HG03108 (cell line): ENCODE measurements around the gene DLG2.

Experiments
- ATAC-seq: cut with Tn5 transposase; IDR thresholded peaks from one replicate; pipeline ENCODE4 v1.9.1; 2021; ENCODE audit warnings: moderate library complexity; ENCODE audit not compliant: unreplicated experiment

The DLG2 gene

DNA sequence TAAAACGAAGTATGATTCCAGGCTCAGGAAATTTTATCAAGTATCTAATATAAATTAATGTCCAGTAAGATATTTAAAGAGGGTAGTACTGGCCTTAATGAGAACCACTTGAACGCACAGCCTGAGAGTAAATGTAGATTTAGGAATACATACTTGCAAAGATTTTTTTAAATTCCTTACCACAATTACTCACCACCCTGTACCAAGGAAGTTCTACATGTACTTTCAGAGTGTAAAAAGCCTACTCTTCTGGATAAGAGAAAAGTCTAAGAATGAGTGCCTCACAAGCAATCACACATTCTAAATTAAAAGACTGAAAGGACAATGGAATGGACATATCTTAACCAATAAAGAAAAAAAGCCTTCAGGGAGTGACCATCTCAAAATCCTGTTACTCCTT lies 697.4 kb downstream of the DLG2 start:
- ATAC-seq = no peak

DNA sequence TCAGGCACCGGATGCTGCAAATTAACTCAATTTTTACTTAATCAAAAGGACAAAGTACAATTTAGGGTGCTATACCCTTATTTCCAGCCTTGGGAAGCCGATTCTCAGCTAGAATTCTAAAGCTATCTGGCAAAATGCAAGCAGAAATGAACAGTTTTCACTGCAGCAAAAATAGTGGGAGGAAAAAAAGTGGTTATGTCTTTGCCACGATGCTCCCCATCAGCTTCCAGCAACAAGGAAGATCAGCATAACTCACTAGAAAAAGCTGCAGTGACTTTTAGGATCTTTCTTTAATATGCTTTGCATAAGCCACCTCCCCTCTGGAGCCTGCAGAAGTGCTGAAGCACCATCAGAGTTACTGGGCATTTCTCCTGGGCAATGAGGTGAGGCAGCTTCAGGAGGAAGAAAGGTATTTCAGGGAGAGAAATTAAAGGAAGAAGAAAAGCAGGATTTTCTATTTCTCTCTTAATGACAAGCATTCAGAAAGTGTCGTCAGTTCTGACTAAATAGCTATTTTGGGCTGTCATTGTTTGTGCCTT lies 702.9 kb downstream of the DLG2 start:
- no peak for ATAC-seq

DNA sequence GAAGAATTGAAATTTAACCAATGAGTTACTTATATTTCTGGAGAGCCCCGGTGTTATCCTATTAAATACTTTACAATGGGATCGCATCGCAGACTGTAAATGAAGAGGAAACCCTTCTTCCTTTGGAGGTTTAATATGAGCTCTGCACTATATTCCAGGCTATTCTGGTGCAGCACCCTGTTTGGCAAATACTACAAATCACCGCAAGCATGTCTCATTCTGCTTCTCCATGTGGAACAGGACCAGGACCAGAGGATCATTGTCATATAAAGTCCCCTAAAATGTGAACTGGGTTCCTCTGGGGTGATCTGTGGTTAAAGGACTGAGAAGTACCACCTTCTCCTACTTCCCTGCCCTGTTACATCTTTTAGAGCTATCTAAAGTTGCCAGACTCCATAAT lies 703.7 kb downstream of the DLG2 start:
- no peak for ATAC-seq

DNA sequence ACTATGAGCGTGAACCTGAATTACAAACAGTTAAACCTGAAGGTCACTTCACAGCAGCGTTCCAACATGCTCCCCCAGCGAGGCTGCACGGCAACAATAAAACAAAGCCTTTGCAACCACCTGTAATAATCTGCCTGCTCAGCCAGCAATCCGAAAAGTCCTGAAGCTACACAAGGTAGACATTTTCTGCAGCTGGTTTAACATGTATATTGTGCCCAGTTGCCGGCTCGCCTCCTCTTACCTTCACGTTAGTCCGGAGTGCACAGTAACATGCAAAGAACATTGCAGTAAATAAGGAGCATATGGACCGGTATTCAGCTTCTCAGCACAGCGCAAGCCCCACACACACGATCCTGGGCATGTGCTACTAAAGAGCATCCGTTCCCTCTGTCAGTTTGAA lies 704.3 kb downstream of the DLG2 start:
- ATAC-seq = no peak

DNA sequence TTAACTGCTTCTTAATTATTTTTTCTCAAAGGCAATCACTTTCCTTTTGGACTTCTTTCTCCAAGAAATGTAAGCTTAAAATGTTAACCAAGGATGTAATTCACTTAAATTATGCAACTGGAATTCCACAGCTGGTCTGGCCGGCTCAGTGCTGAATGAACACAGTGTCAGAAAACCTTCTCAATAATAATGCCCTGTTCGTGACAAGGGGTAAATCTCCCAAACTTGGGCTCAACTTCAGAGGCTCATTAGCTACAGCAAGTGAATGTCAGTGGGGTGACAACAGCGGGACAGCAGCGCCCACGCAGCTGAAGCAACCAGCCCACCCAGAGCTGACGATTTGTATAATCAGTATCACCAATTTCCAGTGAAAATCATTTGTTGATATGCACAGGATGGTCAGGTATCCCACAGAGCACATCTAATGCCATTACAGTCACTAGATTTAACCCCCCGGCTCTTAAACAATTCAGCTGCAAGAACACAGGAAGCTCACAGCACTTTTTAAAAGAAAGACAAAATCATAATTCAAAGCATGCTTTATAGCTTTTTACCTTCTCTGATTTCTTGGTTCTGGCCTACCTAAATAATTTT lies 704.8 kb downstream of the DLG2 start:
- ATAC-seq = no peak

DNA sequence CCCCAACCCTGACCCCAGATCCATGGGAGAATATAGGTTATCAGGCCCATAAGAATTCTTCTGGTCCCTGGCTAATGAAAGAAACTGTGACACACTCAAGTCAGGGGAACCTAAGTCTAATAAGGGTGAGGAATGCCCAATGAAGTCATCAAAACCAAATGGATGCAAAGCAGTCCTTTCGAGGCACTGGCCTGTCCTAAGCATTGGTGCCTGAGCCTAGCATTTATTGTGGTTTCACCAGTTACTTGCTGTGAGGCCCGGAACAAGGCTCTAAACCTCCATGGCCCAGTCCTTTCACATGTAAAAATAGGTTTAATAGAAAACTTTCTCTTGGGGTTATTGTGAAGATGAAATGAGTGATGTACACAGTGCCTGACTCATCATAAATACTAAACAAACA lies 712.6 kb downstream of the DLG2 start:
- no peak for ATAC-seq

DNA sequence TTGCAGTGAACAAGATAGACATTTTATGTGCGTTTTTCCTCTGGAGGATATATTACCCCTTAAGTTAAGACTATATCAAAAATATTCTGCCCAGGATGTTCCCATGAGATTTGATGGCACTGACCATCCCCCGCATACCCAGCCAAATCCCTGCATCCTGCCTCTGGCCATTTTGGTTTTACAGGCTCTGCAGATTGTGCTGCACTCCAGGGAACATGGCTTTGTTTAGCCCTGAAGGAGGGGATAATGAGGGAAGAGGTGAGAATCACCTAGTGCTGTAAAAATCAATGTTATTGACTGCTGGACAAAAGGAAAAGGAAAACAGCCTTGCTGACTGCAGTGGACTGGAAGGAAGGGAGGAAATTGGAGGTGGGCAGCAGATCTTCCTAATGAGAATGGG lies 717.4 kb downstream of the DLG2 start:
- ATAC-seq = no peak

DNA sequence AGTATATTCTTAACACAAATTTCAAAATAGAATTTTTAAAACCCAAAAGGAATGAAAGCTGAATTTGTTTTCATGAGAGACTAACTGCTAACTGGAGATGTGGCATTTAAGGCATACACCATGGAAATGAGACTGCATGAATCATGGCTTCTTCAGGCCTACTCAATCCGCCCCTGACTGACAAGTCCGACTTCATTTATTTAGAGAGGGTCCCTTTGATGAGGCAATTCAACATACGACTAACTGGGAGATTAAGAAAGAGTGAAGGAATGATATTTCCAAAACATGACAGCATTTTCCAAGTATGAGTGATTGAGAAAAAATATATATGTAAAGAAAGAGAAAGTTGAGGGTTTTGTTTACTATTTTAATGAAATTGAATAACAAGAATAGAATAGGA lies 720.1 kb downstream of the DLG2 start:
- no peak for ATAC-seq

DNA sequence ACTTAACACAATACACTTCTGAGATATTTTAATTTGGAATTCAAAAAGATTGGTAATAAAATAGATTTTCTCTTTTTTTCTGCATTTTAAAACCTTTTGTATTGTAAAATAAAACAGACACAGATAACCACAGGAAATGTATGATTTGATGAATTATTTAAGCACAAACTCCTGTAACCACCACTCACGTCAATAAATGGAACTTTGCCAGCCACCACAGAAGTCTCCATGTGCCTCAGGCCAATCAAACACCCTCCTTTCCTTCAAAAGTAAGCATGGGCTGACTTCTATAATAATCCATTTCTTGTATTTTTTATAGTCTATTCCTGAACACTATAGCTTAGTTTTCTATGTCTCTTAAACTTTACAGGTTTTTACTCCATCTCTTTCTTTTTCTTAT lies 721.7 kb downstream of the DLG2 start:
- no peak for ATAC-seq

DNA sequence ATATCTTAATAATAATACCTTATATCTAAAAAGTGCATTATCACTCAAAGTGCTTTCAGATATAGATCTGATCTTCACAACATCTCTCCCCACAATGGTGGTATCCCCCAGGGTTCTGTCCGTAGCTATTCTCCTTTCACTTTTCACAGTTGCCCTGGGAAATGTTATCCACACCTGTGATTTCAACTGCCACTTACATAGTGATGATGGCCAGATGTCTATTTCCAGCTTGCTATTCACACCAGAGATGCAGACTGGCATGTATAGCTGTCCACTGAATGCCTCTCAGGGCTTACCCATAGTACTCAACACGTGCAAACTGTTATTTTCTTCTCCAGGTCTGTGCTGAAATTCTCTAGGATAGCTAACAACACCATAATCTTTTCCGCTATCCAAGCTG lies 724.7 kb downstream of the DLG2 start:
- ATAC-seq = no peak

DNA sequence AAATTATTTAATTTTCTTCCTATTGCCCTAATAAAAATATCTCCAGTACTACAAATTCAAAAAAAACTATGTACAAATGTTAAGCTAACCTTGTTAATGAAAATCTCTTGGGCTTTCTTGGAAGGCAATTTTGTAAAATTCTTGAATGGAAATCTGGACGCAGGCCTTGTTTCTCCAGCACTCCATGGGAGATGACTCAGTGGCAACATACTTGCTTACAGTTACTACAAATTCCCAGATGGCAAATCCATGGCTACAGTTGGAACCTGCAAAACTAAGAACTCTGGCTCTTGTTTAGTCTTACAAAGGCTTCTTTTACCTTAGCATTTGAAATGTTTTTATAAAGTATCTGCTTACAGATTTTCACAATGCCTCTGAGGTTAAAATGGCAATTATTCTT lies 725.2 kb downstream of the DLG2 start:
- ATAC-seq = no peak

DNA sequence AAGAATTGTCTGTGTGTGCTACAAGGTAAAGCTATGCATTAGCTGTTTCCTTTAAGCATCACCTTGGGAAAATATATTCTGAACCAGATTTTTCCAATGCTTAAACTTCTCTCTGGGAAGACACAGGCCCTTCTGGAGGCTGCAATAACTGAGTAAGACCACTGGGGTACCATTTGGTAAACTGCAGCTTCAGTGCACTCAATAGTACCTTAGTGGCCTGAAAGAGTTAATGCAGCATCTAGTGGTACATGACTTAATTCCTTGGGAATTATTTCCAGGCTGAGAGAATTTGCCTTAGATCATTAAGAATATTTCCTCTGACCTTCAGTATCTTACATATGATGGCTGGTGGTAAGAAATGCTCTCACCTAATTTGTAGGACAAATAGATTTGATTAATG lies 727.4 kb downstream of the DLG2 start:
- no peak for ATAC-seq

DNA sequence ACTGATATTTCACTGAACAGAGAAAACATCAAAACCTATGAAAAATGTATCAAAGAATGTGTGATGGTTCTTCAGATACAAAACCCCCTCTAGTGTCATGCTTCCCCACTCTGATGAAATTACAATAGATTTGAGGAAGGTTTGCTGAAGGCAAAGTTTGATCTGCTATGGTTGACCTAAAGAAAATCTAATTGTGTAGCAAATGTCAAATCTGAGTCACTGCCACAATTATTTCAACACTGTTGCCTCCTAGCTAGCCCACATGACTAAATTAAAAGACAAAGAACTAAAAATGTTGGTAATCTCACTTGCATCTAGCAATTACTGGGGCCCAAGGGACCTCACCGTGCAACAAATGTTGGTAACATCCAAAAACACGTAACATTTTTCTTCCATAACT lies 728.0 kb downstream of the DLG2 start:
- no peak for ATAC-seq

DNA sequence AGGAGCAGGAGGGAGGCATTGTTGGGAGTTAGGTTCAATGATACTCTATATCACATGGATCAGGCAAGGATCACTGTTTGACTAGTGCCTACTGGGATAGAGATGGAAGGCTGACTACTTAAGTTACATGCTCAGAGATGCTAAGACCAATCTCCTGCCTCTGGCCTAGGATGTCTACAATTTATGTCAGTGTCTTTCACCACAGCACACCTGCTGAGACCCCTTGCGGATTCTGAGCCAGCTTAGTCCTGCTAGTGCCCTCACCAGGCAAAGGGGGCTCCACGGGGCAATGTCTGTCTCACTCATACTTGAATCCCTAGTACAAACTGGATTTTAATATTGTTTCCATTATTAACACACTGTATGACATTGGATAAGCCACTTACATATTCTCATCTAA lies 732.5 kb downstream of the DLG2 start:
- no peak for ATAC-seq

DNA sequence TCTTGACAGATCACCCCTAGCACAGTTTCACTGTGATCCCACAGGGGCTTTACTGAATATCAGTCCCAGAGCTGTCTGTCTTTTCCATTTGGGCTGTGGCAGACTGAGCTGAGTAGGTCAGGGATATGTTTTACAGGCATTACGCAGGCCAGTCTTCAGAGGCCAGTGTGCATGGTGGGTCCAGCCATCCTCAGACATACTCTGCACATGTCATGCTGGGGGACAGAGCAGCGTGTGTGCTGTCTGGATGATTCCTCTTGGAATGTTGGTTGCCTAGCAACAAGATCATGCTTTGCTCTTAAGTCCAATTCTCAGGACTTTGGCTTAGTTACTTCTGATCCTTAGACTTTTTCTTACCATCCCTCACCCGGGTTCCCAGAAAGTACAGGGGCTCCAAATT lies 736.5 kb downstream of the DLG2 start:
- ATAC-seq = no peak

DNA sequence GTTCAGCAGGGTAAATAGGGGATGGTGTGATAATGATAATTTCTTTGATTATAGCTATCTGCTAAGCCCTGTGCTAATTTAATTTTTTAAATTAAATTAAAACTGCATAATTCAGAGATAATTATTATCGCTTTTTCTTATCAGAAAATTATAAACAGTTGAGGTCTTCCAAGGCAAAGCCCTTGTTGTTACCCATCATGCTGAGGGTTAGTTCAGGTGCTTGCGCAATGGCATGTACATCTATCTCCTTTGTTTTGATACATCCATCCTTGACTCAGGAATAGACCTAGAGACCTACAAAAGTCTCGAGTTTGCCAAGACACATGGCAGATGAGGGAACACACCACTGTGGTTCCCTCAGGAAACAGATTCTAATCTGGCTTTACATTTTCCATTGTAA lies 737.6 kb downstream of the DLG2 start:
- ATAC-seq = no peak

DNA sequence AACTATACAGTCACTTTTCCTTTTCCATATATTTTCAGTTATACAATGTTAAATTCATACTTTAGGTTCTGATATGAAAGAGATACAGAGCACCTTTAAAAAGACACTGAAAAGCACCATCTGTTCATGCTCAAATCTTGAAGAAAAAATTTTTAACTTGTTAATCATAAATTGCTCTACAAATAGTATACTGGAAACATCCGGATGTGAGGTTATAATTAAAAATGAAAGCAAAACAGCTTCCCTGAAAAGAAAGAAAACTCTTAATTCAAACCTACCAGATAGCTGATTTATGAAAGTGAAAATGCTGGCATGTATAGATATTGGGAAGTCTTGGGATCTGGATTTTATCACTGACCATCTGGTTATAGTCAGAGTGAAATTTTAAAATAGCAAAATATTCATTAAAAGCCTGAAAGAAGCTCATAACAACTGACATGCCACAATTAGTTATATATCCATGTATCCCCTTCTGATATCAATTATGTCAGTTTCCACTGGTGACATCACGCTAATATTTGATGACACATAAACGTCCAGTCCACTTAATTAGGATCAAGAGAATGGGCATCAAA lies 740.0 kb downstream of the DLG2 start:
- ATAC-seq = no peak

DNA sequence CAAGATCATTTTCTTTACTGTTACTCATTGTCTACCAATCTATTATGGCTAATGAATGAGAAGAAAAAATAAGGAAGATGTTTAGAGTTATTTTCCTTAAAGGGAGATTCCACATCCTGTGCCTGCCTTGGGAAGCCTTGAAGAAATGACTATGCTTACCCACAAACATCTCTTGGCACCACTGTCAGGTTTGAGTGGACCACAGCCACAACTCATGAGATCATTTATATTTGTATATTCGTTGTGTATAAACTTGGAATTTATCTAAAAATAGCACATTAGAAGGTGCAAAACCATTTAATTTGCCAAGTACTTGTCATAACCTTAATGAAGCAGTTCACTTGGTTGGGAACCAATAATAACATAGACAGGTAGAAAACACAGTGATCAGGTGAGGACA lies 740.8 kb downstream of the DLG2 start:
- no peak for ATAC-seq

DNA sequence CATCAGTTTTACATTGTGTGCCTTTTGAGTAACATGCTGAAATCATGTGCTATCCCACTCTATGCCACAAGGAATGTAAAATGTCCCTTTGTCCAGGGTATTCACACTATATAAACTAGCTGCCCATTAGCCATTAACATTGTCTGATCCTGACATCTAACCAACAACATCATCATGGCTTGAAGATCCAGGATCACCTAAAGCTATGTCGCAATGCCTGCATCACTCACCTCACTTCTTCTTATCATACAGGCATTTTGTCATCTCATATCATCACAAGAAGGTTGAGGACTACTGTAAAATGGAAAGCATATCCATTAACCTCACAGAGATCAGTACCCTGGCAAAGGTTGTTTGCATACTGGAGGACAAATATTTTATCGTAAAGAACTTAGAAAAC lies 742.3 kb downstream of the DLG2 start:
- no peak for ATAC-seq

DNA sequence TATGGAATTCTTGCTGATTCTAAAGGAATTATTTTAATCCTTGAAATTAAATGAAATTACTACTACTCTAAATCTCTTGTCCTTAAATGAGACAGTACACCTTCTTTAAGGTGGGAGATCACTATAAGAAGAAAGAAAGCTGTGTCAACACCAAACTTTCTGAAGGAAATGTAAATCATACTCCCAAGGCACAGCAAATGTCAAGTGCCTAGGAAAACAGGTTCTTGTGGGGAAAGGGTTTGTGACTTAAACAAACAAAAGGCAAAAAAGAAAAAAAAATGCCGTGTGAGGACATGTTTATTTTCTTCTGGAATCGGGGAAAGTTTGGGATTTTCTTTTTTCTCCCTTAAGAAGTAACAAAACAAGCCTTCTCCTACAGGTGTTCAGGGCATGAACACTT lies 745.1 kb downstream of the DLG2 start:
- ATAC-seq = no peak

DNA sequence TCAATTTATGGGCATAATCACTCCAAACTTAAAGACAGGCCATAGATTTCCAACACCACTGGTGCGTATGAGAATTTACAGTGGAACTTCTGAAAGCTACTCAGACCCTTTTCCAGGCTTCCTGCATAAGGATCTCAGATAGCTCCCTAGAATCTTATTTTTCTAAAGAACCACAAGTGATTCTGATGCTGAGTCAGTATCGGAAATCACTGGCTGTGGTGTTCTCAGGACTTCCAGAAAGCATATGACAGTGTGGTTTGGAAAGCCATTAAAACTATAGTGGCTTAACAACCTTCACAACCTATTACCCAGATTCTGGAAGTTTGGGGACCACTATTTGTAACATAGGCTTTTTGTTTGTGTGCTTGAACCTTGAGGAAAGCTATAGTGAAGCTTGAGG lies 756.0 kb downstream of the DLG2 start:
- no peak for ATAC-seq

DNA sequence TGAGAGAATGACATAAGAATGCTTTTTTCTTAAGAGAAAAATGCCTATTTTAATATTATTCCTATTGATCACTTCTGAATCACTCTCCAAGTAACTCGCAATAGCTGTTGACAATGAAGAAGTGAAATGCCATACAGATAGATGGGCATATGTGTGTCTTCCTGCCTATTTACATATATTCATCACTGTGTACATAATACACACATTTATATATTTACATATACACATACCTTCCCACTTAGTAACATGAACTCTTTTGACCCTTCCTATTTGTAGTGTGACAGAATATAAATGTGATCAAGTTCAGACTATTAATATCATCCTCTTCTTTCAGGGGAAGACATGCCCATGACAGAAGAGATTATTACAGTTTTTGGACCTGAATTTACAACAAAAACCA lies 756.7 kb downstream of the DLG2 start:
- ATAC-seq = no peak

DNA sequence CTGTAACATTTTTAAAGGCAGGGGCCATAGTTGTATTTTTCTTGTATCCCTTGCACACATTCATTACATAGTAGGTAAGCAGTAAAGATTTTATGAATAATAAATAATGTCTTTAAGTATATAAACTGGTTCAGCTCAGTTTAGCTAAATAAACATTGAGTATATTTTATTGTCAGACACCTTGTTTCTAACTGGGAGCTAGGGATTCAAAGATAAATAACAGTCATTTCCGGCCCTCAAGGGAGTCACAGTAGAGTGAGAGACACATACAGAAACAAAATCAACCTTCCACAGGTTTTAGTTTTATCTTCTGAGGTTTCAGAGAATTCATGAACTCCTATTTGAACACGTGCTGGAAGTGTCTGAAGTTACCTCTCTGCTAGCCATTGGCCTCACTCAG lies 760.2 kb downstream of the DLG2 start:
- no peak for ATAC-seq
